IMR-90 (cell line): ENCODE measurements around the gene PARD3.
A peak's percentile ranks its signal among the peaks of the same experiment; 100 is the strongest.

Experiments
- BHLHE40 ChIP-seq: fragments of 150-350 bp; IDR thresholded peaks from 2 replicates; pipeline ENCODE4 v1.6.1; 2016; ENCODE audit warnings: mild to moderate bottlenecking, low read depth, low read length
- CEBPB ChIP-seq: IDR thresholded peaks from 2 replicates; pipeline ENCODE4 v1.6.1; 2012; ENCODE audit warnings: low read depth, low read length, improper control_type of control experiment
- CHD1 ChIP-seq: IDR thresholded peaks from 2 replicates; pipeline ENCODE4 v1.6.1; 2012; ENCODE audit warnings: low read depth, low read length, improper control_type of control experiment
- FOS ChIP-seq: fragments of 150-350 bp; IDR thresholded peaks from 2 replicates; pipeline ENCODE4 v1.6.1; 2016; ENCODE audit warnings: low read depth, low read length
- MAFK ChIP-seq: IDR thresholded peaks from 2 replicates; pipeline ENCODE4 v1.6.1; 2012; ENCODE audit warnings: low read depth, low read length, improper control_type of control experiment
- MAZ ChIP-seq: IDR thresholded peaks from 2 replicates; pipeline ENCODE4 v1.6.1; 2012; ENCODE audit warnings: low read depth, mild to moderate bottlenecking, low read length, improper control_type of control experiment, moderate library complexity, borderline replicate concordance
- MXI1 ChIP-seq: IDR thresholded peaks from 2 replicates; pipeline ENCODE4 v1.6.1; 2012; ENCODE audit warnings: low read depth, mild to moderate bottlenecking, low read length, moderate library complexity, borderline replicate concordance
- POLR2A ChIP-seq: IDR thresholded peaks from 2 replicates; pipeline ENCODE4 v1.6.1; 2012; ENCODE audit warnings: mild to moderate bottlenecking, low read depth, low read length
- RAD21 ChIP-seq: IDR thresholded peaks from 2 replicates; pipeline ENCODE4 v1.6.1; 2012; ENCODE audit warnings: low read length, improper control_type of control experiment
- RCOR1 ChIP-seq: IDR thresholded peaks from 2 replicates; pipeline ENCODE4 v1.6.1; 2012; ENCODE audit warnings: mild to moderate bottlenecking, low read length, improper control_type of control experiment; ENCODE audit not compliant: insufficient replicate concordance
- RFX5 ChIP-seq: IDR thresholded peaks from 2 replicates; pipeline ENCODE4 v1.8.0; 2012; ENCODE audit warnings: low read depth, mild to moderate bottlenecking, low read length, moderate library complexity
- TF ChIP-seq, protein P1 (sequence below): conservative IDR thresholded peaks from 2 replicates; pipeline ENCODE4 v1.5.1; 2012; ENCODE audit warnings: mild to moderate bottlenecking, low read depth, low read length, improper control_type of control experiment
- TF ChIP-seq, protein P2 (sequence below): fragments of 150-350 bp; IDR thresholded peaks from 2 replicates; pipeline ENCODE4 v1.6.1; 2017; ENCODE audit warnings: mild to moderate bottlenecking, antibody characterized with exemption, low read length, low read depth
- TF ChIP-seq, protein P3 (sequence below): fragments of 150-350 bp; IDR thresholded peaks from 2 replicates; pipeline ENCODE4 v1.6.1; 2016; ENCODE audit warnings: low read depth, mild to moderate bottlenecking, low read length, moderate library complexity, borderline replicate concordance

DNA sequence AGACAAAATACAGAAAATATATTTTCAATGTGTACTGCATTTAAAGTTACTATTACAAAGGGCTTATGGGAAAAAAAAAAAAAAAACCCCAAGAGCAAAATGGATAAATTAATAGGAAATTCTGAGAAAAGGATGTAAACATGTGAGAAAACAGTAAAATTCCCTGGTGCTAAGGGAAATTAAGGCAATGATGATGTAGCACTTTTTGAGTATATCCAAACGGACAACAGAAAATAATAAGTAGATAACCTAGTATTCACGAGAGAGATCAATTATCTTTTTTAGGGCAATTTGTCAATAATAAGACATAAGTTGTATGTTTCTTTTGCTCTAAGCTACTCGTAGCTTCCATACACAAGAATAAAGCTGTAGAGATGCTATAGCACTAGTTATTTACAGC, 80.2 kb downstream of the PARD3 start:
- TF ChIP-seq, protein P1, sequence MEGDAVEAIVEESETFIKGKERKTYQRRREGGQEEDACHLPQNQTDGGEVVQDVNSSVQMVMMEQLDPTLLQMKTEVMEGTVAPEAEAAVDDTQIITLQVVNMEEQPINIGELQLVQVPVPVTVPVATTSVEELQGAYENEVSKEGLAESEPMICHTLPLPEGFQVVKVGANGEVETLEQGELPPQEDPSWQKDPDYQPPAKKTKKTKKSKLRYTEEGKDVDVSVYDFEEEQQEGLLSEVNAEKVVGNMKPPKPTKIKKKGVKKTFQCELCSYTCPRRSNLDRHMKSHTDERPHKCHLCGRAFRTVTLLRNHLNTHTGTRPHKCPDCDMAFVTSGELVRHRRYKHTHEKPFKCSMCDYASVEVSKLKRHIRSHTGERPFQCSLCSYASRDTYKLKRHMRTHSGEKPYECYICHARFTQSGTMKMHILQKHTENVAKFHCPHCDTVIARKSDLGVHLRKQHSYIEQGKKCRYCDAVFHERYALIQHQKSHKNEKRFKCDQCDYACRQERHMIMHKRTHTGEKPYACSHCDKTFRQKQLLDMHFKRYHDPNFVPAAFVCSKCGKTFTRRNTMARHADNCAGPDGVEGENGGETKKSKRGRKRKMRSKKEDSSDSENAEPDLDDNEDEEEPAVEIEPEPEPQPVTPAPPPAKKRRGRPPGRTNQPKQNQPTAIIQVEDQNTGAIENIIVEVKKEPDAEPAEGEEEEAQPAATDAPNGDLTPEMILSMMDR: no peak
- TF ChIP-seq POLR2A: no peak
- no peak for TF ChIP-seq RAD21
- TF ChIP-seq MXI1: no peak
- no peak for TF ChIP-seq CEBPB
- TF ChIP-seq CHD1: no peak
- TF ChIP-seq, protein P2, sequence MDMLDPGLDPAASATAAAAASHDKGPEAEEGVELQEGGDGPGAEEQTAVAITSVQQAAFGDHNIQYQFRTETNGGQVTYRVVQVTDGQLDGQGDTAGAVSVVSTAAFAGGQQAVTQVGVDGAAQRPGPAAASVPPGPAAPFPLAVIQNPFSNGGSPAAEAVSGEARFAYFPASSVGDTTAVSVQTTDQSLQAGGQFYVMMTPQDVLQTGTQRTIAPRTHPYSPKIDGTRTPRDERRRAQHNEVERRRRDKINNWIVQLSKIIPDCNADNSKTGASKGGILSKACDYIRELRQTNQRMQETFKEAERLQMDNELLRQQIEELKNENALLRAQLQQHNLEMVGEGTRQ: no peak
- TF ChIP-seq MAFK: peak; percentile 33
- TF ChIP-seq MAZ: no peak
- TF ChIP-seq BHLHE40: no peak
- no peak for TF ChIP-seq RFX5
- TF ChIP-seq, protein P3, sequence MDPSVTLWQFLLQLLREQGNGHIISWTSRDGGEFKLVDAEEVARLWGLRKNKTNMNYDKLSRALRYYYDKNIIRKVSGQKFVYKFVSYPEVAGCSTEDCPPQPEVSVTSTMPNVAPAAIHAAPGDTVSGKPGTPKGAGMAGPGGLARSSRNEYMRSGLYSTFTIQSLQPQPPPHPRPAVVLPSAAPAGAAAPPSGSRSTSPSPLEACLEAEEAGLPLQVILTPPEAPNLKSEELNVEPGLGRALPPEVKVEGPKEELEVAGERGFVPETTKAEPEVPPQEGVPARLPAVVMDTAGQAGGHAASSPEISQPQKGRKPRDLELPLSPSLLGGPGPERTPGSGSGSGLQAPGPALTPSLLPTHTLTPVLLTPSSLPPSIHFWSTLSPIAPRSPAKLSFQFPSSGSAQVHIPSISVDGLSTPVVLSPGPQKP: no peak
- TF ChIP-seq RCOR1: no peak
- TF ChIP-seq FOS: no peak
